Thymus (tissue), 11 donors: ENCODE data around the gene INHBB. TPM values are rescaled to one million over a fixed set of nuclear protein-coding genes. Genes with fewer than 3 reads are reported as not detected.
A peak's percentile ranks its signal among the peaks of the same experiment; 100 is the strongest.

Experiments
- DNase-seq, 9 donors: peaks; one replicate each; pipeline ENCODE4 v3.0.0-alpha.2; 2013; ENCODE audit warnings: low spot score in 9 of 9, low read depth in 6 of 9, missing footprints in 1 of 9
- H3K27ac ChIP-seq, 2 donors: one replicate each; pipeline ENCODE4 v1.5.1; 2013; ENCODE audit warnings: control low read depth in 1 of 2, low read depth in 1 of 2, low read length in 1 of 2, mild to moderate bottlenecking in 1 of 2, moderate library complexity in 1 of 2
- H3K27me3 ChIP-seq, 2 donors: one replicate each; pipeline ENCODE4 v1.5.1; 2013; ENCODE audit warnings: low read length in 1 of 2; ENCODE audit not compliant: control insufficient read depth in 2 of 2, insufficient read depth in 1 of 2
- H3K36me3 ChIP-seq, 2 donors: one replicate each; pipeline ENCODE4 v1.5.1; 2013; ENCODE audit warnings: low read length in 1 of 2, mild to moderate bottlenecking in 1 of 2, moderate library complexity in 1 of 2; ENCODE audit not compliant: control insufficient read depth in 2 of 2, insufficient read depth in 2 of 2
- H3K4me1 ChIP-seq, 2 donors: one replicate each; pipeline ENCODE4 v1.5.1; 2013; ENCODE audit warnings: low read length in 2 of 2; ENCODE audit not compliant: control insufficient read depth in 2 of 2, insufficient read depth in 2 of 2
- H3K4me3 ChIP-seq, 2 donors: one replicate each; pipeline ENCODE4 v1.5.1; 2013; ENCODE audit warnings: low read length in 2 of 2, control low read depth in 1 of 2, mild to moderate bottlenecking in 1 of 2
- H3K9me3 ChIP-seq, 2 donors: one replicate each; pipeline ENCODE4 v1.5.1; 2013; ENCODE audit warnings: low read length in 1 of 2, mild to moderate bottlenecking in 1 of 2; ENCODE audit not compliant: control insufficient read depth in 2 of 2, insufficient read depth in 1 of 2
- WGBS: extraction: QIAGEN DNeasy Blood & Tissue Kit; methylation state at CpG from one replicate; pipeline ENCODE4 v1.1.7; 2013; 5-methylcytosine and 5-hydroxymethylcytosine counted together
- polyA plus RNA-seq: library from polyadenylated mRNA; stranded (reverse); fragments of 200-250 nt; gene quantifications from one replicate; pipeline ENCODE4 v1.2.3, GENCODE V29; 2013
- total RNA-seq: library from RNA; stranded (reverse); fragments of 120-200 nt; gene quantifications from one replicate; pipeline ENCODE4 v1.2.4, GENCODE V29; 2013
- donor health status: healthy.

Gene INHBB
- total and polyA plus RNA-seq, 2 donors: 0.09 to 9.0 TPM

DNA sequence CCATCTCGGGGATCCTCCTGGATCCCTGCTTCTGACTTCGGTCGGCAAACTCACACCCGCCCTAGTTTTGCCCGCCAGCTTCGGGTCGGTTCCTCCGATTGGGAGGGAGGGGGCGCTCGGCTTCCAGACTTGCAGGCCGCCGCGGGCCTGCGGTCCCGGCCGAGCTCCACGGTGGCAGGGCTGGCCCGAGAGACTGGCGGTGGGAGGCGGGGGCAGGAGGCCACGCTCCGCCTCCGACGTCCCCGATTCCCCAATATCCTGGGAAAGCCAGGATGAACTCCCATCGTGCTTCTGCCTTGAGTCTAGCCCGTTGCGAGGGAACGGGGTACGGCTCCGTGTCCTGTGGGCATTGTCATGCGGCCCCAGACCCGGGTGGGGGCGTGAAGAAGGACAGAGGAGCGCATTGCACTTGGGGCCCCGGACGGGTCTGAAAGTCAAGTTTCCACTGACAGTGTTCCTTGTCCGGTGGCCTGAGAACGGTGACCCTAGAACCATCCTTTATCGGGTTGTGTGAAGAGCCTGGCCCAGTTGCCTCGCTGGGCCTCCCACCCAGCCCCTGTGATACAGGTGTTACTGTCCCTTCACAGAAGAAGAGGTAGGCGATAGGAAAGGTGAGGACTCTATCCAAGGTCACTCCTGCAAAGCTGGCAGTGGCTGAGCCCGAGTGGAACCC is 2.4 kb upstream of the INHBB start:
- WGBS: 5% methylated on average over 43 of the region's 43 CpGs
- Histone ChIP-seq H3K36me3 (no peaks in the 10 kb centered on the region), H3K4me1 (peaks cover 0 to 2% of the 10 kb centered on the region in 2 donors), H3K27ac (no peak overlapping the region), H3K9me3 (no peaks in the 10 kb centered on the region), H3K4me3 (no peak overlapping the region), H3K27me3 (peaks cover 69 to 90% of the 10 kb centered on the region in 2 donors)
- peak in 4 of 9 donors; percentile 13 to 44 (median 26) for DNase-seq

DNA sequence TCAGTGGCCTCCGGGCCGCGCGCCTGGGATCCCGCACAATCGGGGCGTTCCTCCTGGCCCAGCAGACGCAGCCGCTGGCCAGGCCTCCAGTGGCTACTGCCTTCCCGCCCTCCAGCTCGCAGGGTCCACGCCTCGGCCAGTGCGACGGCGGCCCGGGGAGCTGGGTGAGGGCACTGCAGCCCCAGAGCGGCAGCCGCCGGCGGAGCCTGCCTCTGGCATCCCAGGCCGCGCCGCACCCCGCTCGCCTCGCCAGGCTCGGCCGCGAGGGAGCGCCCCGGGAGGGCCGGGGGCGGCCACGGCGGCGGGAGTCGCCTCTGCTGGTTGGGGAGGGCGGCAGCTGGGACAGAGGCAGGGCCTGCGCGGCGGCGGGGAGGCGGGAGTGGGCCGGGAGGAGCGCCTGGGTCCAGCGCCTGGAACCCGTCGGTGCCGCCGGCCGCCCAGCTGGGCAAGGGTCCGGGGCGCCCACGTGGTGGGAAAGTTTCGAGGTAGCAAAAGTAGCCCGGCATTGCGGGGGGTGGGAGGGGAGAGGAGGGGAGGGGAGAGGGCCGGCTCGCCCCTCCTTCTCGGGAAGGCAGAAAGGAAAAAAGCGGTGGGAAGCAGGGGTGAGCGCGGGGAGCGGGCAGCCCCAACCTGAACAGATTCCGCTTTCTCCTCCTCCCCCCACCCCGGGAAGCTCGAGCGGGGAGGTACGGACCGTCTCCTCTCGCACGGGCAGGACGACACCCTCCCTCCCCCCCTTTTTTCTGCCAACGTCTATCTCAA is 1.5 kb upstream of the INHBB start:
- DNase-seq: no peak
- Histone ChIP-seq H3K27ac (no peak overlapping the region), H3K27me3 (peaks cover 77 to 92% of the 10 kb centered on the region in 2 donors), H3K4me3 (peak overlapping the region in 1 of 2 donors; percentile 47), H3K9me3 (no peaks in the 10 kb centered on the region), H3K4me1 (no peaks in the 10 kb centered on the region), H3K36me3 (no peaks in the 10 kb centered on the region)
- WGBS: 4% methylated on average over 75 of the region's 75 CpGs

DNA sequence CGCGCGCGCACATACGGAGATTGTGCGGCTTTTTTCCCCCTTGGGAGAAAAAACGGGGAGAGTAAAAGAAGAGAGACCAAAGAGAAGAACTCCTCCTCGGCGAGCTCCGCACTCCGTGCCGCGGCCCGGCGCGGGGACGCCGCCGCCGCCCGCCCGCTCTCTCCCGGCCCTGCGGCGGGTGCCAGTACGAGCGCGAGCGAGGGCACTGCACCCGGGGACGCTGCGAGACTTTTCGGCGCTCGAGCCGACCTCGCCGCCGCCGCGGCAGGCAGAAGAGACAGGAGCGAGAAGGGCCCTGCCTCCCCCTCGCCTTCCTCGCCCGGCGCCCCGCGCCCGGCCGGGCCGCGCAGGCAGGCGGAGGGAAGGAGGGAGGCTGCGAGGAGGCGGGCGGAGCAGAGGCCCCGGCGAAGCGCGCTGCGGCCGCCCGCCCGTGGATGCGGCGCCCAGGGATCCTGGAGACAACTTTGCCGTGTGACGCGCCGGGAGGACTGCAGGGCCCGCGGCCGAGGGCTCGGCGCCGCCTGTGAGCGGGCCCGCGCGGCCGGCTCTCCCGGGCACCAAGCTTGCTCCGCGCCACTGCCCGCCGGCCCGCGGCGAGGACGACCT is 857 bp upstream of the INHBB start:
- Histone ChIP-seq H3K27me3 (peaks cover 84 to 92% of the 10 kb centered on the region in 2 donors), H3K4me3 (peak overlapping the region in 1 of 2 donors; percentile 47), H3K27ac (no peak overlapping the region), H3K9me3 (no peaks in the 10 kb centered on the region), H3K36me3 (no peaks in the 10 kb centered on the region), H3K4me1 (no peaks in the 10 kb centered on the region)
- under 1% methylated on average over 89 of the region's 90 CpGs for WGBS
- peak in 1 of 9 donors; percentile 28 for DNase-seq

DNA sequence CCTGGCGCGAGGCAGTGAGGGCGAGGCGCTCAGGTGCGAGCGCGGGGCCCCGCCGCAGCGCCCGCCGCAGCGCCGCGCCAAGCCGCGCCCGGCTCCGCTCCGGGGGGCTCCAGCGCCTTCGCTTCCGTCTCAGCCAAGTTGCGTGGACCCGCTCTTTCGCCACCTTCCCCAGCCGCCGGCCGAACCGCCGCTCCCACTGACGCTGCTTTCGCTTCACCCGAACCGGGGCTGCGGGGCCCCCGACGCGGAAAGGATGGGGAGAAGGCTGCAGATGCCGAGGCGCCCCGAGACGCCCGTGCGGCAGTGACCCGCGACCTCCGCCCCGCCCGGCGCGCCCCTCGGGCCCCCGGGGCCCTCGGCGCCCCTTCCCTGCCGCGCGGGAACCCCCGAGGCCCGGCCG is 328 bp upstream of the INHBB start:
- Histone ChIP-seq H3K4me1 (no peaks in the 10 kb centered on the region), H3K27me3 (peaks cover 84 to 93% of the 10 kb centered on the region in 2 donors), H3K36me3 (no peaks in the 10 kb centered on the region), H3K4me3 (peak overlapping the region in 1 of 2 donors; percentile 47), H3K27ac (no peak overlapping the region), H3K9me3 (no peaks in the 10 kb centered on the region)
- under 1% methylated on average over 62 of the region's 62 CpGs for WGBS
- DNase-seq: no peak

DNA sequence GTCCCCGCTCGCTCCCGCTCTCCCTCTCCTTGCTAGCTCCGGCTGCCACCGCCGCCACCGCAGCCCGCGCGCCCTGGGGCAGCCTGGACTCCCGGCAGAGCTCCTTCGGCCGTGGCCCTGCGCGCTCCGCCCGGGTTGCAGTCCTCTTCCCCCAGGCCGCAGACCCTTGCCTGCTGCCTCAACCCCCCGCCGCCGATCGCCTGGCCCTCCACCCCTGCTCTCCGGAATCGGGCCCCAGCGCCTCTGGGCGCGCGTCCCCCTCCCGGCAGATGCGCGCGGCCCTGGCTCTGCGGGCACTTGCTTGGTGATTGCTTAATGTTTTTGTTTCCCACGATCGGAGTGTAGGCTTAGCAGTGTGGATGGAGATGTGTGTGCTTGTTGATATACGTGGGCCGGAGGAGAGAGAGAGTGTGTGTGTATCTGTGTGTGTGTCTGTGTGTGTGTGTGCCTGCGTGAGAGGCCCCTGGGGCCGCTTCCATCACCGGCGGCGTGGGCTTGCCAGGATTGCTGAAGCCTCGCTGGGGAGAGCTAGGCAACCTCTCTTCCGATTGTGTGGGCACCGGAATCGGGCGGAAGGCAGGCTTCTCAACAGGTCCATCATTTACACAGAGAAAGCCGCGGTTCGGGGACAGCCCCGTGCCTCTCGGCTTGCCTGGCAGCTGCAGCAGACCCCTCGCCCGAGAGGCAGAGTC is 877 bp downstream of the INHBB start:
- WGBS: 2% methylated on average over 54 of the region's 54 CpGs
- no peaks in the 10 kb centered on the region for H3K9me3 ChIP-seq
- no peak overlapping the region for H3K27ac ChIP-seq
- DNase-seq: no peak
- H3K36me3 ChIP-seq: no peaks in the 10 kb centered on the region
- peaks cover 75 to 89% of the 10 kb centered on the region in 2 donors for H3K27me3 ChIP-seq
- H3K4me3 ChIP-seq: peak overlapping the region in 1 of 2 donors; percentile 47
- H3K4me1 ChIP-seq: no peaks in the 10 kb centered on the region

DNA sequence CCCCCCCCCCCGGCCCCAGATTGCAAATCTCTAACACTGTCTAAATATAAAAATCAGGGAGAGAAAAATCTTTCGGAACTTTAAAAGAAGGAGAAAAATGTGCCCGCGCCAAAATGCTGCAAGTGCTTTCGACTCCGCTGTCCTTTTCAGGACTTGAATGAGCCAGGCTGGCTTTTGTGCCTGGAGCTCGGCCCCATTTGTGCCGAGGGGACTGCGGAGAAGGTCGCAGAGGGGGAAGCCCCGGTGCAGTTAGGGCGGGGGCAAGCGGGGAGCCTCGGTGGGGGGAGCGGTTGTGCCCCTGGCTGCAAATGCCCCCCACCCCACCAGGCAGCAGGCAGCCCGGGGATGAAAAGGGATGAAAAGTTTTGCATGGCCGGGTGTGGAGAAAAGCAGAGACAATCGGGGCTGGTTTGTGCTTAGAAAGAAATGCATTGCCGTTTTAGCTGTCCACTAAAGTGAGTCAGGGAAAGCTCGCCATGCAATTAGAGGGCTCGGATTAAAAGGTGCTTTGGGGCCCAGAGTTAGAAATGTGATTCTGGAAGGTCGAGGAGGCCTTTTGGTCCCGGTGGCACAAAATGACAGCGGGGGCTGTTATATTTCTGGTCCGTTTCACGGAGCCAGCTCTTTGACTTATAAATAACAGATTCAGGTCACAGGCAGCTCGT is 1.6 kb downstream of the INHBB start:
- 6% methylated on average over 27 of the region's 27 CpGs for WGBS
- Histone ChIP-seq H3K9me3 (no peaks in the 10 kb centered on the region), H3K27me3 (peaks cover 69 to 89% of the 10 kb centered on the region in 2 donors), H3K4me1 (no peaks in the 10 kb centered on the region), H3K27ac (no peak overlapping the region), H3K36me3 (no peaks in the 10 kb centered on the region), H3K4me3 (no peak overlapping the region)
- DNase-seq: no peak

DNA sequence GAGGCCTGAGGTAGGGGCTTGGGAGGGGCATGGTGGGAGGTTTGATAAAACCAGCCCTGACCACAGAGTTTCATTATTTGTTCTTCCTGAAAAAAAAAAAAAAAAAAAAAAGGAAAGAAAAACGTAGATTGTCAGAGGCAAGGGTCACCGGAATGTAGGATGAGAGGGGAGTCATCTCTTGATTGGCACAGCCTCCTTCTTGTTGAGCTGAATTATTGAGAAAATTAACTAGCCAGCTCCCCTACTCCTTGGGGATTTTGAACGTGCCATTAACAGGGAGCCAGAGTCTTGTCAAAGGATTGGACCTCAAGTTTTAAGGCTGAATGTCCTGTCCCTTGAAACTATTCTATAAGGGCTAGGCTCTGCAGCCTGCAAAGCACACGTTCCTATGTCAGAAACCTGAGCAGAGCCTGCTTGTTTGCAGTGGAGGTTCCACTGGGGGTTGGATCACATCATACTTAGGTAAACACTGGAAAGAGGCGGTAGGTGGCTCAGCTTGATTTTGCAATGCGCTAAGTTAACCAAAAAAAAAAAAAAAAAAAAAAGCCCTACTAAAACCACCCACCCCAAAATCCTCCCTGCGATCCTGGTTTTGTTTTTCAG is 2.3 kb downstream of the INHBB start:
- Histone ChIP-seq H3K4me3 (no peak overlapping the region), H3K27me3 (peaks cover 62 to 89% of the 10 kb centered on the region in 2 donors), H3K27ac (no peak overlapping the region), H3K4me1 (no peaks in the 10 kb centered on the region), H3K36me3 (no peaks in the 10 kb centered on the region), H3K9me3 (no peaks in the 10 kb centered on the region)
- WGBS: 18% methylated on average over 7 of the region's 7 CpGs
- DNase-seq: no peak

DNA sequence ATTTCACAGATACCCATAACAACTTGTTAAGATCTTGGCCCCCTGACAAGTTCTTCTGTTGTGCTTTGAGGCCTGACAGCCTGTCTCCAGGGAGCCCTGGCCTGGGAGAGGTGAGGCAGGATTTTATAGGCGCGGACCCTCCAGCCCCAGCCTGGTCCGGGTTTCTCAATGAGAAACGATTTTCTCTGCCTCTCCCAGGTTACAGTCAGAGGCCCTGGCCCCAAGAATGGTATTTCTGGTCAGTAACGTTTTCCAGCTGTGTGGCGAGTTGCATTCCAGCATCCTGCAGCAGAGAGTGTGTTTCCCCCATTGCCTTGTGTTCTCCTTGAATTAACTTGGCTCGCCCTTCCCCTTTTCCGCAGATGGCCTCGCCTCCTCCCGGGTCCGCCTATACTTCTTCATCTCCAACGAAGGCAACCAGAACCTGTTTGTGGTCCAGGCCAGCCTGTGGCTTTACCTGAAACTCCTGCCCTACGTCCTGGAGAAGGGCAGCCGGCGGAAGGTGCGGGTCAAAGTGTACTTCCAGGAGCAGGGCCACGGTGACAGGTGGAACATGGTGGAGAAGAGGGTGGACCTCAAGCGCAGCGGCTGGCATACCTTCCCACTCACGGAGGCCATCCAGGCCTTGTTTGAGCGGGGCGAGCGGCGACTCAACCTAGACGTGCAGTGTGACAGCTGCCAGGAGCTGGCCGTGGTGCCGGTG is 3.0 kb downstream of the INHBB start:
- Histone ChIP-seq H3K4me3 (no peak overlapping the region), H3K27ac (no peak overlapping the region), H3K4me1 (no peaks in the 10 kb centered on the region), H3K27me3 (peaks cover 55 to 87% of the 10 kb centered on the region in 2 donors), H3K36me3 (no peaks in the 10 kb centered on the region), H3K9me3 (no peaks in the 10 kb centered on the region)
- no peak for DNase-seq
- WGBS: 41% methylated on average over 27 of the region's 27 CpGs
